D721Med (cell line): ENCODE results near the gene CANT1.
A peak's percentile ranks its signal among the peaks of the same experiment; 100 is the strongest.

Experiments
- DNase-seq: peaks from one replicate; pipeline ENCODE4 v3.0.0; 2011; ENCODE audit warnings: low spot score; ENCODE audit not compliant: insufficient read length
- FAIRE-seq: peaks from 2 replicates; lab custom pipeline; 2011; peaks lifted over from hg19 to GRCh38; lab: Jason Lieb, UNC
- TF ChIP-seq, protein P1 (sequence below): IDR thresholded peaks from 2 replicates; pipeline ENCODE4 v1.5.1; 2012; ENCODE audit warnings: mild to moderate bottlenecking, control low read depth; ENCODE audit not compliant: insufficient read depth; ENCODE audit errors: missing control alignments

The CANT1 gene

DNA sequence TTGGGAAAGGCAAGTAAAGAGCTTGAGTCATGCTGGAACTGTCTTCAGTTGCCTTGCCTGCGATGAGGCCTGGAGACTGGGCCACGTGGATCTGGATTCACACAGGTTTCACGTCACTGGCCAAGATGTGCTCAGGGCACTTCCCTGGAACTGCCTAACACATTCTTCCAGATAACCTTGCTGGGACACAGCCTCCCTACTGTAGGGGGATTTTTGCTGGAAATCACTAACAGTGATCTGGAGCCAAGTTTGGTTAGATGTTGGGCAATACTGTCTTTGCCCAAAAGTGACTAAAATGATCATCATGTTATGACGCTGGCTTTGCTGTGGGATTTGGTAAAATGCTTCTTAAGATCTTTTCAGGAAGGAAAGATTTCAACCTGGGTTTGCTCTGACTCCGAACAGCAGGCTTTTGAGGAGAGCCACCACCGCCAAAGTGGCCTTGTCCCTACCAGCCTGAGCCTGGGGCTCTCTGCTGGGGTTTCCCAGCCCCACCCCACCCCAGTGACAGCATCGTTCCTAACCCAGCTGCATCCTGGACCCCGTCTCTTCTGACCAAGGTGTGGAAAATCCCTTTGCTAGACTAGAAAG is 29.1 kb upstream of the CANT1 start:
- no peak for FAIRE-seq
- DNase-seq: no peak
- TF ChIP-seq, protein P1, sequence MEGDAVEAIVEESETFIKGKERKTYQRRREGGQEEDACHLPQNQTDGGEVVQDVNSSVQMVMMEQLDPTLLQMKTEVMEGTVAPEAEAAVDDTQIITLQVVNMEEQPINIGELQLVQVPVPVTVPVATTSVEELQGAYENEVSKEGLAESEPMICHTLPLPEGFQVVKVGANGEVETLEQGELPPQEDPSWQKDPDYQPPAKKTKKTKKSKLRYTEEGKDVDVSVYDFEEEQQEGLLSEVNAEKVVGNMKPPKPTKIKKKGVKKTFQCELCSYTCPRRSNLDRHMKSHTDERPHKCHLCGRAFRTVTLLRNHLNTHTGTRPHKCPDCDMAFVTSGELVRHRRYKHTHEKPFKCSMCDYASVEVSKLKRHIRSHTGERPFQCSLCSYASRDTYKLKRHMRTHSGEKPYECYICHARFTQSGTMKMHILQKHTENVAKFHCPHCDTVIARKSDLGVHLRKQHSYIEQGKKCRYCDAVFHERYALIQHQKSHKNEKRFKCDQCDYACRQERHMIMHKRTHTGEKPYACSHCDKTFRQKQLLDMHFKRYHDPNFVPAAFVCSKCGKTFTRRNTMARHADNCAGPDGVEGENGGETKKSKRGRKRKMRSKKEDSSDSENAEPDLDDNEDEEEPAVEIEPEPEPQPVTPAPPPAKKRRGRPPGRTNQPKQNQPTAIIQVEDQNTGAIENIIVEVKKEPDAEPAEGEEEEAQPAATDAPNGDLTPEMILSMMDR: no peak

DNA sequence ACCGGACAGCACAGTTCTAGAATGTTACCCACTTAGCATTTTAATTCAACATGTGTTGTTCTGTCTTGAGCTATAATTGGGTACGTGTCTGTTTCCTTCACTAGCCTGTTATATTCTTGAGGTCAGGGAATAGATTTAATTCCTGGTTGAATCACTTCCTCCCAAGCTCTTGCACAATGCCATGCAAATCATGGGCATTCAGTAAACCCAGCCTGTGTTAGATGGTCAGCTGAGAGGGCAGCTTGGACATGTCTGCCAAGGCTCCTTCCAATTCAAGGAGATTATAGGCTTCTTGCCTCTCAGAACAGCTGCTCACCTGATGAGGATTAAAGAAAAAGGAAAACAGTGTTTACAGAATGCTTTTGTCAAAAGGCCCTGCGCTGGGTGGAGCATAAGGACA is 27.0 kb upstream of the CANT1 start:
- peak; percentile 64 for DNase-seq
- TF ChIP-seq, protein P1: no peak

DNA sequence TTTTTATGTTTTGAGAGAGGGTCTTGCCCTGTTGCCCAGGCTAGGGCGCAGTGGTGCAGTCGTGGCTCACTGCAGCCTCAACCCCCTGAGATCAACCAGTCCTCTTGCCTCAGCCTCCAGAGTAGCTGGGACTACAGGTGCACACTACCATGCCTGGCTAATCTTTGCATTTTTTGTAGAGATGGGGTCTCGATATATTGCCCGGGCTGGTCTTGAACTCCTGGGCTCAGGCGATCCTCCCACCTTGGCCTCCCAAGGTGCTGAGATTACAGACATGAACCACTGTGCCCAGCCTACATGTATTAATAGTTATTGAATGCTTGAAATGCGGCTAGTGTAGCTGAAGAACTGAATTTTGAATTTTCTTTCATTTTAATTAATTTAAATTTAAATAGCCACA is 26.6 kb upstream of the CANT1 start:
- TF ChIP-seq, protein P1: no peak
- FAIRE-seq (no peak), DNase-seq (no peak)

More for the DNA sequence above, 27.0 kb upstream of the CANT1 start:
- FAIRE-seq: peak; percentile 55

DNA sequence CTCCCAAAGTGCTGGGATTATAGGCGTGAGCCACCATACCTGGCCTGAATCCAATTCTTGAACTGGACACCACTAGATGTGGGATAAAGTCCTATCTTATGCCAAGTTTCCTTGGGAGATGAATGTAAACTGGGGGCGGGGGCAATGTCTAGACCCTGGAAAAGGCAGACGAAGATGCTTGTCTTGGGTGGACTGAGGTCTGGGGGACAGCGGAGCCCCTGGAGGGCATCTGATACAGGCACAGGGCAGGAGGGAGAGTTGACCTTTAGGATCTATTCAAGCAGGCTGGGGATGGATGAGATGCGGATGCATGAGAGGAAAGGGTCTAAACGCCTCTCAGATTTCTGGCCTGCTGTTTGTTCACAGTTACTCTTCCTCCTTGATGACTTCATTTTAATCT is 26.1 kb upstream of the CANT1 start:
- TF ChIP-seq, protein P1: no peak
- DNase-seq (no peak), FAIRE-seq (no peak)

DNA sequence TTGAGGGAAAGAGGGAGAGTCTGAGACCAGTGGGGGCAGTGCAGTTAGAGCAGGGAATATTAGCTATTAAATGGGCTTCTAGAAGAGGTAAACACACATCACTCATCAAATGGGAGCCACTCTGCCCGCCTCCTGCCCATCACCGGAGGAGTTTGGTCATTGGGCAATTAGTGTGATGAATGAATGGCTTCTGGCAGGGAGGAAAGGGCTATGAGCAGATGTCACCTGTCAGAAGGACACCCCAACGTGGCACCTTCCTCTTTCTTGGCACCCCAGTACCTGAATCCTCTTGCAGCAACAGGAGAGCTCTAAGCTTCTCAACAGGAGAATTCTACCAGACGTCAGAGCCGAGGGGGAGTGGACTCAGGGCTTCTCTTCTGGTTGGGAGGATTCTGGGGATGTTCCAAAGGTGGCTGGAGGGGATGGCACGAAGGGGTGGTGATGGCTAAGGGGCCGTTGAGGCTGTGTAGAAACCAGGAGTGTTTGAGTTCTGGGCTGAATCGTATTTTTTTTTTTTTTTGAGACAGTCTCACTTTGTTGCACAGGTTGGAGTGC is 25.4 kb upstream of the CANT1 start:
- TF ChIP-seq, protein P1: no peak
- DNase-seq: no peak
- FAIRE-seq: no peak

DNA sequence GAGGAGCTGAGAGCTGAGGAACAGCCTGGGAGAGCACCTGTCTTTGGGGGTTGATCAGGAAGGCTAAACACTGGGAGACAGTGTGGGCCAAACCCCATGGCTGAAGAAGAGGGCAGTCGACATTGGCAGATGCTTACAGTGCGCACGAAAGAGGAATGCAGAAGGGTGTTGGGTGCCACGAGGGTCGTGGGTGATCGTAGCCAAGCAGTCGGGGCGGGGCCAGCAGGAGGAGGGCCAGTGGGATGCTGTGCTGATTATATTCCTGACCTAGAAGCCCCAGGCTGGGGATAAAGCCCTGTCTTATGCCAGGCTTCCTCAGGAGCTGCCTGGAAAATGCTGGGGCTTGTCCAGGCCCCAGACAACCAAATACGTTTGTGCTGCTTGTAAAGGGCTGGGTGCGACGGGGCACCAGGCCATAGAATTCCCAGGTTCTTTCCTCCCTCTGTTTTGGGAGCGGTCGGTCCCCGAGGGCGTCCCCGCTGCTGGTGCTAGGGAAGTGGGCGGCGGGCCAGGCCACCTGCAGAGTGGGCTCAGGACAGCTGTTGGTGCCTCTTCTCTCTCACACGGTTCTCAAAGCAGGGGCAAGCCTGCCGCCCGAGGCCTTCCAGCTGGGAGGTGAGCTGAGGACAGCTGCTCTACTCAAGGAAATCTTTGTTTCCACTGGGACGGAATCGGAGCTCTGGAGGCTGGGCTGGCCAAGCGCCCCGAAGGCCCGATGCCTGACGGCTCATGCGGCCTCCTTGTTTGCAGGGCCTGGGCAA is 24.4 kb upstream of the CANT1 start:
- no peak for FAIRE-seq
- DNase-seq: no peak
- TF ChIP-seq, protein P1: no peak
